GM23248 (cell line): Measurements from ENCODE around the gene PROM2. TPM values are rescaled to one million over a fixed set of nuclear protein-coding genes. Genes with fewer than 3 reads are reported as not detected.

Experiments used
- DNase-seq: peaks from one replicate; pipeline ENCODE4 v3.0.0-alpha.2; 2015
- H2AFZ ChIP-seq: fragments of 200-600 bp; sonication (generic); 2 replicates; pipeline ENCODE4 v1.6.1; 2016; ENCODE audit warnings: antibody characterized with exemption
- H3F3A ChIP-seq: fragments of 200-600 bp; sonication (generic); 2 replicates; pipeline ENCODE4 v1.6.1; 2016; ENCODE audit warnings: mild to moderate bottlenecking, antibody characterized with exemption, mixed run types; ENCODE audit not compliant: insufficient read depth
- H3K27ac ChIP-seq: fragments of 200-600 bp; sonication (generic); 2 replicates; pipeline ENCODE4 v1.5.1; 2016; ENCODE audit warnings: mild to moderate bottlenecking
- H3K27me3 ChIP-seq: fragments of 200-600 bp; sonication (generic); replicated peaks from 2 replicates; pipeline ENCODE4 v1.6.1; 2016; ENCODE audit warnings: mild to moderate bottlenecking; ENCODE audit not compliant: insufficient read depth
- H3K36me3 ChIP-seq: fragments of 200-600 bp; sonication (generic); 2 replicates; pipeline ENCODE4 v1.6.1; 2016; ENCODE audit warnings: low read depth, mild to moderate bottlenecking
- H3K4me1 ChIP-seq: fragments of 200-600 bp; sonication (generic); 2 replicates; pipeline ENCODE4 v1.6.1; 2016; ENCODE audit warnings: mild to moderate bottlenecking; ENCODE audit not compliant: insufficient read depth
- H3K4me2 ChIP-seq: fragments of 200-600 bp; sonication (generic); one replicate; pipeline ENCODE4 v1.6.1; 2016; ENCODE audit warnings: mild to moderate bottlenecking; ENCODE audit not compliant: unreplicated experiment
- H3K4me3 ChIP-seq: fragments of 200-600 bp; sonication (generic); 2 replicates; pipeline ENCODE4 v1.5.1; 2016; ENCODE audit warnings: mild to moderate bottlenecking
- H3K79me2 ChIP-seq: fragments of 200-600 bp; sonication (generic); 2 replicates; pipeline ENCODE4 v1.6.1; 2016; ENCODE audit warnings: mild to moderate bottlenecking; ENCODE audit not compliant: insufficient read depth
- H3K9ac ChIP-seq: fragments of 200-600 bp; sonication (generic); 2 replicates; pipeline ENCODE4 v1.6.1; 2016; ENCODE audit warnings: mild to moderate bottlenecking
- H3K9me2 ChIP-seq: fragments of 200-600 bp; sonication (generic); 2 replicates; pipeline ENCODE4 v1.6.1; 2016; ENCODE audit warnings: mixed run types, mild to moderate bottlenecking, moderate library complexity; ENCODE audit not compliant: insufficient read depth
- H3K9me3 ChIP-seq: fragments of 200-600 bp; sonication (generic); one replicate; pipeline ENCODE4 v1.6.1; 2017; ENCODE audit warnings: low read depth
- H4K20me1 ChIP-seq: fragments of 200-600 bp; sonication (generic); 2 replicates; pipeline ENCODE4 v1.6.0; 2016; ENCODE audit not compliant: insufficient read depth
- EZH2 ChIP-seq: fragments of 200-600 bp; sonication (generic); IDR thresholded peaks from 2 replicates; pipeline ENCODE4 v1.6.1; 2018; ENCODE audit warnings: antibody characterized with exemption, mild to moderate bottlenecking; ENCODE audit not compliant: insufficient read depth, poor library complexity, severe bottlenecking
- EZH2phosphoT487 ChIP-seq: fragments of 200-600 bp; sonication (generic); IDR thresholded peaks from 2 replicates; pipeline ENCODE4 v1.6.1; 2018; ENCODE audit warnings: antibody characterized with exemption, moderate library complexity, mild to moderate bottlenecking, low read depth; ENCODE audit not compliant: insufficient read depth
- WGBS, 2 experiments: methylation state at CpG; one replicate each; pipeline ENCODE4 v1.1.6; 2015 to 2017; ENCODE audit warnings: low lambda C conversion rate in 2 of 2, low coverage in 1 of 2; ENCODE audit errors: missing lambda C conversion rate in 2 of 2; 5-methylcytosine and 5-hydroxymethylcytosine counted together
- in situ Hi-C: fragments of 300-500 bp; cut with MboI; formaldehyde crosslinking; loops from 2 replicates; pipeline ENCODE4 v1.15.0; 2020
- polyA plus RNA-seq: library from polyadenylated mRNA; unstranded; fragments of >200 nt; fragmentation: Nextera tagmentation; extraction: Ambion mirVana; gene quantifications from 2 replicates; pipeline ENCODE4 v1.2.1, GENCODE V29; 2016
- total RNA-seq: library from RNA; depleted of rRNA; stranded (reverse); fragments of >200 nt; shearing (Covaris generic); gene quantifications from 2 replicates; pipeline ENCODE4 v1.2.3, GENCODE V29; 2014

Gene PROM2
- total and polyA plus RNA-seq, 2 experiments from 2014 or later, result 0.22 to 0.25 TPM

- Histone ChIP-seq H3K4me2 (no peak overlapping the region), H3K4me1 (no peaks in the 10 kb centered on the region), H3K27ac (no peak overlapping the region), H3K79me2 (no peaks in the 10 kb centered on the region), H3K4me3 (no peak overlapping the region), H3K9ac (no peak overlapping the region), H2AFZ (no peak overlapping the region), H4K20me1 (no peaks in the 10 kb centered on the region), H3K36me3 (no peaks in the 10 kb centered on the region), H3K9me3 (no peaks in the 10 kb centered on the region), H3K9me2 (no peaks in the 10 kb centered on the region), H3K27me3 (no peaks in the 10 kb centered on the region), H3F3A (no peaks in the 10 kb centered on the region)
- no peak for DNase-seq
- WGBS, 2 experiments, result 70 to 71% methylated on average over 6 of the region's 6 CpGs
- in situ Hi-C loops, result no loop called here
- no peak for TF ChIP-seq EZH2
- TF ChIP-seq EZH2phosphoT487, result no peak
These were observed 2.8 kb upstream of the PROM2 start for GRCh38 chr2:95271381-95271971.

- Histone ChIP-seq H3K4me2 (no peak overlapping the region), H3K9me2 (no peaks in the 10 kb centered on the region), H2AFZ (no peak overlapping the region), H4K20me1 (no peaks in the 10 kb centered on the region), H3K9me3 (no peaks in the 10 kb centered on the region), H3K4me1 (no peaks in the 10 kb centered on the region), H3K27ac (no peak overlapping the region), H3K9ac (no peak overlapping the region), H3F3A (no peaks in the 10 kb centered on the region), H3K36me3 (no peaks in the 10 kb centered on the region), H3K4me3 (no peak overlapping the region), H3K27me3 (no peaks in the 10 kb centered on the region), H3K79me2 (no peaks in the 10 kb centered on the region)
- no peak for DNase-seq
- 63 to 73% methylated on average over 6 of the region's 6 CpGs for WGBS, 2 experiments
- in situ Hi-C loops, result no loop called here
- TF ChIP-seq EZH2, result no peak
- no peak for TF ChIP-seq EZH2phosphoT487
These were observed 1.9 kb upstream of the PROM2 start for GRCh38 chr2:95272299-95272751.

- no peak for DNase-seq
These were observed 1.5 kb upstream of the PROM2 start for GRCh38 chr2:95272781-95273180.

GRCh38 chr2:95273566-95274290 is 521 bp upstream of the PROM2 start:
- Histone ChIP-seq H3K4me1 (peaks cover 5% of the 10 kb centered on the region; the same call in 1 of the 2 replicates), H4K20me1 (no peaks in the 10 kb centered on the region), H3K9ac (no peak overlapping the region), H2AFZ (no peak overlapping the region), H3K36me3 (no peaks in the 10 kb centered on the region), H3K4me3 (no peak overlapping the region), H3K27ac (no peak overlapping the region), H3K27me3 (no peaks in the 10 kb centered on the region), H3F3A (no peaks in the 10 kb centered on the region), H3K79me2 (no peaks in the 10 kb centered on the region), H3K4me2 (no peak overlapping the region), H3K9me2 (no peaks in the 10 kb centered on the region), H3K9me3 (no peaks in the 10 kb centered on the region)
- DNase-seq, result no peak
- TF ChIP-seq EZH2phosphoT487, result no peak
- TF ChIP-seq EZH2, result no peak
- WGBS, 2 experiments, result 67 to 68% methylated on average over 11 of the region's 11 CpGs
- in situ Hi-C loops, result no loop called here

More at GRCh38 chr2:95272781-95273180, 1.5 kb upstream of the PROM2 start:
- no peaks in the 10 kb centered on the region for H4K20me1 ChIP-seq
- H2AFZ ChIP-seq, result no peak overlapping the region
- in situ Hi-C loops, result no loop called here
- WGBS, 2 experiments, result 6 to 11% methylated on average over 1 of the region's 1 CpG
- H3K27me3 ChIP-seq, result no peaks in the 10 kb centered on the region
- H3K36me3 ChIP-seq, result no peaks in the 10 kb centered on the region
- peaks cover 3% of the 10 kb centered on the region; the same call in 1 of the 2 replicates for H3K4me1 ChIP-seq
- no peaks in the 10 kb centered on the region for H3F3A ChIP-seq
- no peak overlapping the region for H3K9ac ChIP-seq
- no peak overlapping the region for H3K4me2 ChIP-seq
- no peaks in the 10 kb centered on the region for H3K9me2 ChIP-seq
- TF ChIP-seq EZH2 (no peak), EZH2phosphoT487 (no peak)
- no peak overlapping the region for H3K4me3 ChIP-seq
- H3K79me2 ChIP-seq, result no peaks in the 10 kb centered on the region
- no peaks in the 10 kb centered on the region for H3K9me3 ChIP-seq
- H3K27ac ChIP-seq, result no peak overlapping the region
